Measurements from ENCODE around the gene MTNR1B. TPM values are rescaled to one million over a fixed set of nuclear protein-coding genes. Genes with fewer than 3 reads are reported as not detected.

Gene MTNR1B
- total RNA-seq, 2 experiments from 2014 or later, result not detected

DNA sequence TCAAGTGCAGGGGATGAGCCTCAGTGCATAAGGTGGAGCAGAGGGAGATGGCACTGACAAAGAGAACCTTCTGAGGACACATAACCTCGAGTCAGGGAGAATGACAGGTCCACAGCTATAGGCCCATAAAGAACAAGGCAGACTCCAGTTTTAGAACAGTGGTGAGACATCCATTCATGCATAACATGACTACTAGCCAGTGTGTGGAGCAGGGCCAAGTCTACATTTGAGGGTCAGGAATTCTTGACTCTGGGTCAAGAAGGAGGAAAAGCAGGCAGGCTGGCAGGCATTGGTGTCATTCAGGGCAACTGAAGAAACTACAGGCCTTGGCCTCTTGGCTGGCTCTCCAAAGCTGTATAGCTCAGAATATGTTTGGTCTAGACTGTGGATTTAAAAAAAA is 54.9 kb downstream of the MTNR1B start:
- CTCF ChIA-PET, result no interaction called here
- no peaks in the 10 kb centered on the region for H3K36me3 Mint-ChIP-seq (ENCODE audit: low read depth)
- DNase-seq (no peak), ATAC-seq (no peak)
- no peaks in the 10 kb centered on the region for H3K4me1 Mint-ChIP-seq (ENCODE audit: low read depth)
- no peaks in the 10 kb centered on the region for H3K27me3 Mint-ChIP-seq (ENCODE audit: low read depth)
- H3K9me3 Mint-ChIP-seq (ENCODE audit: insufficient read depth), result no peaks in the 10 kb centered on the region
- H3K4me3 Mint-ChIP-seq, result no peak overlapping the region
- POLR2A ChIA-PET, result no interaction called here
- no peak overlapping the region for H3K27ac Mint-ChIP-seq

DNA sequence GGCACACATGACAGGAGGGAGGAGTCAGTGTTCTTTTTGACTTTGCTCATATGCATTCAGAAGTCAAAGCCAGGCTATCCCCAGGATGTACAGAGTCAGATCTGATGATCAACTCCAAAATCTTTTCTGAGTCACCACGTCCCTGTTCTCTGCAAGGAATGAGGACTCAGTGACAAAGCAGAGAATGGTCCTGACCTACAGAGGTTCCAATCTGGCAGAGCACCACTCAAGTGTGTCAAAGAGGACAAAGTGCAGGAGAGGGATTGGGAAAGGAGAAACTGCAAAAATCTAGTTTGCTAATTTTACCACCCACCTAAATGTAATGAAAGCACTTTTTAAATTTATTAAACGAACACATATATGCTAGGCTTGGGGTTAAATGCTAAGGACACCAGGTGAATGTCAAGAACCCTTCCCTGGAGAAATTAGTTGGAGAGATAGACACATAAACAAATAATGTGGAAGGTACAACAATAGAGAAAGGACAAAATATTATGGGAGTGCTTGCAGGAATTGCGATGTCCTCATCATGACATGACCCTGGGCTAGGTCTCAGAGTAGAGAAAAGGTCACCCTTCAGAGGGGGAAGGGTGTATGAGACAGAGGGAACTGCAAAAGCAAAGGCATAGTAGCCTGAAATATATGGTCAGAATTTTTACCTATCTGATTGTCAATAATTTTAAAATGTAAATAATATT is 56.3 kb downstream of the MTNR1B start:
- Mint-ChIP-seq H3K27me3 (ENCODE audit: low read depth) (no peaks in the 10 kb centered on the region), H3K27ac (no peak overlapping the region), H3K4me1 (ENCODE audit: low read depth) (no peaks in the 10 kb centered on the region), H3K4me3 (no peak overlapping the region), H3K9me3 (ENCODE audit: insufficient read depth) (no peaks in the 10 kb centered on the region), H3K36me3 (ENCODE audit: low read depth) (no peaks in the 10 kb centered on the region)
- POLR2A ChIA-PET, result no interaction called here
- CTCF ChIA-PET, result no interaction called here
- no peak for ATAC-seq
- no peak for DNase-seq

DNA sequence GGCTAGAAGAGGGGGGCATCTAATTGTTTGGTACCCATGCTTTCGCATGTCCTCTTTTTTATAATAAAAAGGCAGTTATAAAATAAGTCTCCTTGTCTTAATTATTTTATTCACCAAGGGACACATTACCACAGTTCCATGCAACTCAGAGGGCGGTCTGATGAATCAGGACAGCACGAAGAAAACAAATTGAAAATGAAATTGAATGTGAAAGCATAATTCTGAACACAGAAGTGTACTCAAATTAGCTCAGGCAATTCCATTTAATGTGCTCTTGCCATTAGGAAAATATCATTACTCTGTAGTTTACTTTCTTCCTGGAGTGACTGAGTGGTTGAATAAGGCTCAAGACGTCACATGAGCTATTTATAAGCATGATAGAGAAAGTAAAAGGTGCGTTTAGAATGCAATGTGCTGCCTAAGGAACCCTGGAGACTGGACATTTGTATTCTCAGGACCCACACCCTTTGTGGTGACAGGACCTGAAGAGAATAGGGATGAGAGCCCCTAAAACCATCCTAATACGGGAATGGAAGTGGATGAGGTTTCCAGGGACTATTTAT is 59.6 kb downstream of the MTNR1B start:
- CTCF ChIA-PET, result no interaction called here
- POLR2A ChIA-PET, result no interaction called here
- H3K4me1 Mint-ChIP-seq (ENCODE audit: low read depth), result no peaks in the 10 kb centered on the region
- H3K27ac Mint-ChIP-seq, result no peak overlapping the region
- H3K9me3 Mint-ChIP-seq (ENCODE audit: insufficient read depth), result no peaks in the 10 kb centered on the region
- DNase-seq (no peak), ATAC-seq (no peak)
- H3K36me3 Mint-ChIP-seq (ENCODE audit: low read depth), result no peaks in the 10 kb centered on the region
- no peak overlapping the region for H3K4me3 Mint-ChIP-seq
- H3K27me3 Mint-ChIP-seq (ENCODE audit: low read depth), result no peaks in the 10 kb centered on the region

DNA sequence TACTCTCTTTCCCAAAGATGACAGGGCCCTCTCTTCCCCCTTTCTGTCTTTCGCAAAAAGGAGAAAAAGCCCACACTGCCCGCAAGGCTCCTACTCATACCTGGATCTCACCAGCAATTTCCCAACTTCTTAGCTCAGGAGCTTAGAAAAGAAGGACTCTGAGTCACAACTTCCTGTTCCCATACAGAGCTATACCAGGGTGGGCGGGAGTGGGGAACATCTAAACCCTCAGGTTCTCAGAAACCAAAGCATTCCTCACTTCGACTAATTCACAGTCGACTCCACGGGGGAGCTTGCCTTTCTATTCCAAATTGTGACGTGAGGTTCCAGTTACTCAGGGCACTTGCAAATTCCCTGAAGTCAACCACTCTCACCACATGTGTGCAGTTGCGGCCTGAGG is 61.9 kb downstream of the MTNR1B start:
- Mint-ChIP-seq H3K4me1 (ENCODE audit: low read depth) (no peaks in the 10 kb centered on the region), H3K36me3 (ENCODE audit: low read depth) (no peaks in the 10 kb centered on the region), H3K27ac (no peak overlapping the region), H3K9me3 (ENCODE audit: insufficient read depth) (no peaks in the 10 kb centered on the region), H3K4me3 (no peak overlapping the region), H3K27me3 (ENCODE audit: low read depth) (no peaks in the 10 kb centered on the region)
- ChIA-PET CTCF (no interaction called here), POLR2A (no interaction called here)
- DNase-seq (no peak), ATAC-seq (no peak)

Other genes with a start within 250 kb of the MTNR1B start
- gene SLC36A4, start 228.3 kb downstream of the MTNR1B start, total RNA-seq, result 10 to 100 TPM in 1 of 2 experiments, 1 to 10 TPM in 1; 9.8 to 10.9 TPM

All from activated CD8-positive, alpha-beta T cell treated with anti-CD3 and anti-CD28 coated beads, Interleukin-2, amount 10 ng/mL, durations not matched to agents 7 days and 5 days (primary cell).